Activated CD8-positive, alpha-beta memory T cell treated with anti-CD3 and anti-CD28 coated beads, Interleukin-2, amount 10 ng/mL, durations not matched to agents 7 days and 5 days (primary cell): ENCODE measurements around the gene SLC22A7. TPM values are rescaled to one million over a fixed set of nuclear protein-coding genes. Genes with fewer than 3 reads are reported as not detected.

Experiments
- ATAC-seq: fragments of 150-1000 bp; cut with Tn5 transposase; one replicate; pipeline ENCODE4 v1.10.0; 2021; ENCODE audit warnings: moderate library complexity
- CTCF ChIA-PET: fragments of 350-600 bp; sonication (Branson Sonifier 250); formaldehyde crosslinking; loops from one replicate; lab custom pipeline; 2021; ENCODE audit warnings: antibody characterized with exemption; lab: Charles Lee
- DNase-seq: peaks from one replicate; pipeline ENCODE4 v3.0.0-alpha.2; 2020
- H3K27ac Mint-ChIP-seq: one replicate; pipeline ENCODE4 v1.8.0; 2021; ENCODE audit warnings: mild to moderate bottlenecking, mixed read lengths
- H3K27me3 Mint-ChIP-seq: one replicate; pipeline ENCODE4 v1.8.0; 2021; ENCODE audit warnings: mixed read lengths
- H3K36me3 Mint-ChIP-seq: one replicate; pipeline ENCODE4 v1.8.0; 2021; ENCODE audit warnings: mild to moderate bottlenecking, mixed read lengths
- H3K4me1 Mint-ChIP-seq: one replicate; pipeline ENCODE4 v1.8.0; 2021; ENCODE audit warnings: mixed read lengths
- H3K4me3 Mint-ChIP-seq: one replicate; pipeline ENCODE4 v1.8.0; 2021; ENCODE audit warnings: mild to moderate bottlenecking, moderate library complexity, mixed read lengths
- H3K9me3 Mint-ChIP-seq: one replicate; pipeline ENCODE4 v1.8.0; 2022; ENCODE audit warnings: low read depth, mixed read lengths
- total RNA-seq, 2 experiments: library from RNA; stranded (reverse); gene quantifications; one replicate each; pipeline ENCODE4 v1.2.3, GENCODE V29; 2021

The SLC22A7 gene
- total RNA-seq, 2 experiments from 2014 or later, result not detected

DNA sequence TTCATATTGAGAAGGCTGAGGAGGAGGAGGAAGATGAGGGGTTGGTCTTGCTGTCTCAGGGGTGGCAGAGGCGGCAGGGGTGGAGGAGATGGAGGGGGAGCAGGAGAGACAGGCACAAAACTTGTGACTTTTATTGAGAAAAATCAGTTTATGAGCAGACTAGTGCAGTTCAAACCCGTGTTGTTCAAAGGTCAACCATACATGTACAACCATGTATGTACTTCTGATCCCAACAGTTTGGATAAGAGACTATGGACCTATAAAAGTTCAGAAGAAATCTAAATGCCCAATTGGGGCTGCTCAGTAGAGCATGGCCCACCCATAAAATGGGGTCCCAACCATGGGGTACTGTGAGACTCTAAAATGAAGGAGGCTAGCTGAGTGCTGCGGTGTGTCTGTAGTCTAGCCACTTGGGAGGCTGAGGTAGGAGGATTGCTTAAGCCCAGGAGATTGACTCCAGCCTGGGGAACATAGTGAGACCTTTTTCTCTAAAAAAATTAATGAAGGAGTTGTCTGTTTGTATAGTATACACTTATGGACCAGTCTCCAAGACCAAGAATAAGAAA is 7.6 kb upstream of the SLC22A7 start:
- Mint-ChIP-seq H3K9me3 (no peaks in the 10 kb centered on the region), H3K27ac (no peak overlapping the region), H3K4me1 (no peaks in the 10 kb centered on the region), H3K4me3 (no peak overlapping the region), H3K27me3 (peaks cover 19% of the 10 kb centered on the region), H3K36me3 (no peaks in the 10 kb centered on the region)
- ATAC-seq (no peak), DNase-seq (no peak)
- CTCF ChIA-PET, result interaction anchor here (0.8 kb wide), 1 partner anchor 64 kb away, joined by 3 read pairs; no protein-coding TSS in a partner anchor

GRCh38 chr6:43290905-43291355 is 7.1 kb upstream of the SLC22A7 start:
- H3K27ac Mint-ChIP-seq, result no peak overlapping the region
- H3K9me3 Mint-ChIP-seq, result no peaks in the 10 kb centered on the region
- CTCF ChIA-PET, result no interaction called here
- H3K4me1 Mint-ChIP-seq, result no peaks in the 10 kb centered on the region
- no peaks in the 10 kb centered on the region for H3K36me3 Mint-ChIP-seq
- peaks cover 14% of the 10 kb centered on the region for H3K27me3 Mint-ChIP-seq
- DNase-seq (no peak), ATAC-seq (no peak)
- no peak overlapping the region for H3K4me3 Mint-ChIP-seq

- DNase-seq, result no peak
- Mint-ChIP-seq H3K4me1 (no peaks in the 10 kb centered on the region), H3K4me3 (no peak overlapping the region), H3K27ac (no peak overlapping the region), H3K36me3 (no peaks in the 10 kb centered on the region), H3K9me3 (no peaks in the 10 kb centered on the region), H3K27me3 (peaks cover 11% of the 10 kb centered on the region)
- CTCF ChIA-PET, result interaction anchor here (0.8 kb wide), 1 partner anchor 94 kb away, joined by 3 read pairs; no protein-coding TSS in a partner anchor
- no peak for ATAC-seq
Measured at GRCh38 chr6:43291708-43292107, 6.4 kb upstream of the SLC22A7 start.

GRCh38 chr6:43292341-43292740 is 5.7 kb upstream of the SLC22A7 start:
- Mint-ChIP-seq H3K36me3 (no peaks in the 10 kb centered on the region), H3K9me3 (no peaks in the 10 kb centered on the region), H3K4me1 (no peaks in the 10 kb centered on the region), H3K27me3 (peaks cover 6% of the 10 kb centered on the region), H3K4me3 (no peak overlapping the region), H3K27ac (no peak overlapping the region)
- CTCF ChIA-PET, result interaction anchor here (0.7 to 0.8 kb wide), 4 partner anchors 10 to 106 kb away, joined by 3 to 5 read pairs (median 3); no protein-coding TSS in a partner anchor
- DNase-seq (no peak), ATAC-seq (no peak)

DNA sequence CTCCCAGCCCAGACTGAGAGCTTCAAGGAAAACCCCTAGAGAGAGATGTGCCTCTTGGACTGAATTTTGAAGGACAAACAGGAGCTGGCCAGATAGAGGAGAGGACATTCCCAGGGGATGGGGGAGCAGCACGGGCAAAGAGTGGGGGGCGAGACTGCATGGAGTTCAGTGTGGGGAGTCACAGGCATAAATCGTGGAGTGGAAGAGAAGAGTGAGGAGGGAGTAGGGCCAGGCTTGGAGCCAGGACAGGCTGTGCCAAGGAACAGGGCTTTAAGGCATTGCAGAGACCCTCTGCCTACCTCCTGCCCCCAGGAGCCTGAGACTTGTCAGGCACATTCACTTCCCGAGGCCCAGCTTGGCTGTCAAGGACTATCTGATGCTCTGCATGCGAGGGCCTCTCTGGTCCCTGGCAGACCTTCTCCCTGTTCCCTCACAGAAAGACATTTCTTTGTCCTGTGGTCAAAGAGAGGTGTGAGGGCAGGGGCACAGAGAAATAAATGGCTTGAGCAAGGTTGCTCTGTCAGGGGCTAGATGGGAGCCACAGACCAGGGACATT is 5.2 kb upstream of the SLC22A7 start:
- no peaks in the 10 kb centered on the region for H3K36me3 Mint-ChIP-seq
- no peak overlapping the region for H3K4me3 Mint-ChIP-seq
- H3K9me3 Mint-ChIP-seq, result no peaks in the 10 kb centered on the region
- DNase-seq, result no peak
- no peak overlapping the region for H3K27ac Mint-ChIP-seq
- ATAC-seq, result no peak
- H3K27me3 Mint-ChIP-seq, result peaks cover 4% of the 10 kb centered on the region
- CTCF ChIA-PET, result interaction anchor here (0.7 kb wide), 3 partner anchors 9 to 105 kb away, joined by 3 to 5 read pairs (median 3); no protein-coding TSS in a partner anchor
- no peaks in the 10 kb centered on the region for H3K4me1 Mint-ChIP-seq

DNA sequence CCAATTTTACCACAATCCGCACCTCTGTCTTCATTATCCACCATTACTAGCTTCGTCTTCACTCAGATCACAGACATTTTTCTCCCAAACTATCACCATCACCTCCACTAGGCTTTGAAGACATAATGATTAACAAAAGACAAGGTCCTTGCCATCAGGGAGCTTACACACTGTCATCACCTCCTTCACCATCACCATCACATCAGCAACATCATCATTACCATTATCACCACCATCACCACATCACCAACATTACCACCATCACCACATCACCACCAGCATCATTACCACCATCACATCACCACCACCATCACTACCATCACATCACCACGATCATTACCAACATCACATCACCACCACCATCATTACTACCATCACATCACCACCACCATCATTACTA is 4.4 kb upstream of the SLC22A7 start:
- ATAC-seq (no peak), DNase-seq (no peak)
- H3K27me3 Mint-ChIP-seq, result peaks cover under 1% of the 10 kb centered on the region
- H3K4me1 Mint-ChIP-seq, result no peaks in the 10 kb centered on the region
- H3K27ac Mint-ChIP-seq, result no peak overlapping the region
- no peaks in the 10 kb centered on the region for H3K36me3 Mint-ChIP-seq
- no peak overlapping the region for H3K4me3 Mint-ChIP-seq
- CTCF ChIA-PET, result no interaction called here
- H3K9me3 Mint-ChIP-seq, result no peaks in the 10 kb centered on the region

DNA sequence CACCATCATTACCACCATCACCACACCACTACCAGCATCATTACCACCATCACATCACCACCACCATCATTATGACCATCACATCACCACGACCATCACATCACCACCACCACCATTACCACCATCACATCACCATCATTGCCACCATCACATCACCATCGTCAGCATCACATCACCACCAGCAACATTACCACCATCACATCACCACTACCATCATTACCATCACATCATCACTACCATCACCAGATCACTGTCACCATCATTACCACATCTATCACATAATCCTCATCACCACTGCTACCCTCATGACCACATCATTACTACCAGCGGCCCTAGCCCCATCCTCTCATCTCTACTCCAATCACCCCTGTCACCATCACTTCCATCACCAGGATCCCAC is 3.5 kb upstream of the SLC22A7 start:
- H3K4me3 Mint-ChIP-seq, result no peak overlapping the region
- no peak overlapping the region for H3K27ac Mint-ChIP-seq
- DNase-seq, result no peak
- no peaks in the 10 kb centered on the region for H3K36me3 Mint-ChIP-seq
- no peaks in the 10 kb centered on the region for H3K9me3 Mint-ChIP-seq
- ATAC-seq, result no peak
- CTCF ChIA-PET, result no interaction called here
- peaks cover 4% of the 10 kb centered on the region for H3K27me3 Mint-ChIP-seq
- H3K4me1 Mint-ChIP-seq, result no peaks in the 10 kb centered on the region

- Mint-ChIP-seq H3K9me3 (no peaks in the 10 kb centered on the region), H3K27ac (no peak overlapping the region), H3K36me3 (no peaks in the 10 kb centered on the region), H3K4me3 (no peak overlapping the region), H3K27me3 (peaks cover 8% of the 10 kb centered on the region), H3K4me1 (no peaks in the 10 kb centered on the region)
- no peak for ATAC-seq
- CTCF ChIA-PET, result interaction anchor here (2.8 kb wide), 1 partner anchor 12 kb away, joined by 17 read pairs; the partner anchor contains the start of gene CRIP3
- DNase-seq, result no peak
Measured at GRCh38 chr6:43295456-43295855, 2.6 kb upstream of the SLC22A7 start.

DNA sequence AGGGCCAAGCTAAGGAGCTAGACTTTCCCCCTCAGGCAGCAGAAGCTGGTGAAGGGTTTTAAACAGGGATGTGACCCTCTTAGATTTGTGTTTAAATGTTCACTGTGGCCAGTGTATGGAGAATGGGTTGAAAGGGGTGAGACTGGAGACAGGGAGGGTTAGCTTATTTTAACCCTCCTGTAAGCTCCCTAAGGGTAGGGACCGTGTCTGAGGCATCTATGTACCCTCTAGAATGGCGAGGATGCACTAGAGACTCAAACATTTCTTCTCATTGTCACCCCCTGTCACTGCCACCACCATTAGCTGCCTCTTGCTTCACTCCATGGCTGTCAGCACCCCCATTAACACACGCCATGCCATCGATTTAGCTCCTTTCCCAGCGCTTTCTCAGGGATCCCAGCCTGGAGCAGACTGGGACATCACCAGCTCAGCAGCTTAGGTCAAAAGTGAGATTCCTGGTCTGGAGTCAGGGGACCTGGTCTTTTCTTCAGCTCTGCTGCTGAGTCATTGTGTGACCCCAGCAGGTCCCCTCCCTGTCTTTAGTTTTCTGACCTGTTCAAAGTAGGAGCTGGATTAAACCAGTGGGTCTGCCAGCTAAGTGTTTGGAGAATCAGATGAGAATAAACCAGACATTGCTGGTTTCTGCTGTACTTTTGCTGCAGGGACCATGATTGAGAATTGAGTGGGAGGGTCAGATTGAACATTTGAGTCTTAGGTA is 1.1 kb upstream of the SLC22A7 start:
- Mint-ChIP-seq H3K9me3 (no peaks in the 10 kb centered on the region), H3K27me3 (peaks cover 11% of the 10 kb centered on the region), H3K27ac (no peak overlapping the region), H3K4me1 (no peaks in the 10 kb centered on the region), H3K36me3 (no peaks in the 10 kb centered on the region), H3K4me3 (no peak overlapping the region)
- CTCF ChIA-PET, result interaction anchor here (0.6 to 2.8 kb wide), 3 partner anchors 11 to 213 kb away, joined by 3 to 17 read pairs (median 3); partner anchors contain the start of genes CRIP3 and LRRC73
- no peak for ATAC-seq
- DNase-seq, result no peak

DNA sequence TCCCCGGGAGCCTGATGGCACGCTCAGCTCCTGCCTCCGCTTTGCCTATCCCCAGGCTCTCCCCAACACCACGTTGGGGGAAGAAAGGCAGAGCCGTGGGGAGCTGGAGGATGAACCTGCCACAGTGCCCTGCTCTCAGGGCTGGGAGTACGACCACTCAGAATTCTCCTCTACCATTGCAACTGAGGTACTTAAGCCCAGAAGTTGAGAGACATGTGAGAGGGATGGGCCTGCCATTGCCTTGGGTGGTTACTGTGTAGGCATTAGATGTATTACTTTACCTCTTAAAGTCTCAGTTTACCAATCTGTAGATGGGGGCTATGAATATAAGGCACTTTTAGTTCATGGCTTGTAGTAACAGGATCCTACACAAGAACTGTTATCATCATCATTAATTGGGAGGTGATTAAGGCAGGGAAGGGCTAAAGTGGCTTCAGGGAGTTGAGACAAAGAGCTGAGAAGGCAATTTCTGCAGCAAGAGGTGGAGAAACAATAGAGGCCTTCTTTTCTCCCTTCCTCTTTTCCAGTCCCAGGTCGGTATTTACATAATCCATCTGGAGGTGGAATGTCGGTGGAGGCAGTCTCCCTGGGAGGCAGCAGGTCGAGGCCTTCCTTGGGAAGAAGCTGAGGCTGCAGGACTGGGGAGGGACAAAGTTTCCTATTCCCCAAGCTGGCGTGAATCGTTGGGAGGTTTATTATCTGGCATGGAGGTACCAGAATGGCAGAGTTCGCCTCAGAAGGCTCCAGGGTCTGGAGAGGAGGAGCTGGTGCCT is 691 bp downstream of the SLC22A7 start:
- peaks cover 11% of the 10 kb centered on the region for H3K27me3 Mint-ChIP-seq
- H3K4me3 Mint-ChIP-seq, result no peak overlapping the region
- DNase-seq, result no peak
- H3K9me3 Mint-ChIP-seq, result no peaks in the 10 kb centered on the region
- ATAC-seq, result no peak
- no peaks in the 10 kb centered on the region for H3K4me1 Mint-ChIP-seq
- CTCF ChIA-PET, result interaction anchor here (0.6 kb wide), 1 partner anchor 74 kb away, joined by 3 read pairs; no protein-coding TSS in a partner anchor
- no peaks in the 10 kb centered on the region for H3K36me3 Mint-ChIP-seq
- H3K27ac Mint-ChIP-seq, result no peak overlapping the region

- ATAC-seq (no peak), DNase-seq (no peak)
- Mint-ChIP-seq H3K4me3 (no peak overlapping the region), H3K27me3 (peaks cover 11% of the 10 kb centered on the region), H3K9me3 (no peaks in the 10 kb centered on the region), H3K4me1 (no peaks in the 10 kb centered on the region), H3K36me3 (no peaks in the 10 kb centered on the region), H3K27ac (no peak overlapping the region)
- CTCF ChIA-PET, result interaction anchor here (1.0 kb wide), 1 partner anchor 98 kb away, joined by 3 read pairs; no protein-coding TSS in a partner anchor
Measured at GRCh38 chr6:43299338-43300293, 1.6 kb downstream of the SLC22A7 start.
